GM18511 (cell line): Measurements from ENCODE around the gene GCA.

Source experiments
- ATAC-seq: cut with Tn5 transposase; IDR thresholded peaks from one replicate; pipeline ENCODE4 v1.9.1; 2021; ENCODE audit warnings: mild to moderate bottlenecking, moderate library complexity; ENCODE audit not compliant: unreplicated experiment

Gene GCA, protein sequence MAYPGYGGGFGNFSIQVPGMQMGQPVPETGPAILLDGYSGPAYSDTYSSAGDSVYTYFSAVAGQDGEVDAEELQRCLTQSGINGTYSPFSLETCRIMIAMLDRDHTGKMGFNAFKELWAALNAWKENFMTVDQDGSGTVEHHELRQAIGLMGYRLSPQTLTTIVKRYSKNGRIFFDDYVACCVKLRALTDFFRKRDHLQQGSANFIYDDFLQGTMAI

DNA sequence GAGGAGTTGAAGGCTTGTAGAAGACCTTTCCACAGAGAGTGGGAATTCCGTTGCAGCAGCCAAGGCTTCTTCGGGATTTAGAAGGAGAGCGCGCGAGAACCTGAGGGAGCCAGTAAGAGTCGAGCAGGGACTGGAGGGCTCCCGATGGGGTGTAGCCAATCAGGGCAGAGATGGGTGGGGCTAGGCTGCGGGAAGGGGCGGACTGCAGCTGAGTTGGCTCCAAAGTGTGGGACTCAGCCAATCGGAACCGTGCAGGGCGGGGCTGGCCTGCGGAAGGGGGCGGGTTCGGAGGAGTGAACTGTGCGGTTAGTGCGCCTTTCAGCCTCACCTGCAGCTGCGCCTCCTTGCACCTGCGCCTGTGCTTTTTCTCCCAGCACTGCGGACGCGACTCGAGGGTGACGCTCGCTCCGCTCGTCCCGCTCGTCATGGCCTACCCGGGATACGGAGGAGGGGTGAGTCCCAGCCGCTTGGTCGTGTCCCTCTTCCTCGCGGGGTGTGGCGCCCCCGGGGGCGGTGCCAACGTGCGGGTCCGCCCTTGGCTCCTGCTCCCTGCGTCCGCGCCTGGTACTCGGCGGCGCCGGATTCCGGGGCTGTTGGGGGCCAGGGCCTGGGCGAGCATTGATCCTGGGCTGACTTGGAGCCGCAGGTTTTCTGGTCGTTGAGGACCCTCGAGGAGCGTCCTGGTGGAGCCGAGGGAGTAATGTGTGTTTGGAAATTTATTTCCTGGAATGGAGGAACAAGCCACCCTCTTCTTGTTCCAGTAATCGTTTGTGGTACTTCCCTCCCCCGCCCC is at the start of gene GCA:
TSS of gene GCA (plus strand) at position 309 of the 793 bp plus-strand sequence. CDS start at position 426, 117 bp downstream.
- ATAC-seq: peak; percentile 97

DNA sequence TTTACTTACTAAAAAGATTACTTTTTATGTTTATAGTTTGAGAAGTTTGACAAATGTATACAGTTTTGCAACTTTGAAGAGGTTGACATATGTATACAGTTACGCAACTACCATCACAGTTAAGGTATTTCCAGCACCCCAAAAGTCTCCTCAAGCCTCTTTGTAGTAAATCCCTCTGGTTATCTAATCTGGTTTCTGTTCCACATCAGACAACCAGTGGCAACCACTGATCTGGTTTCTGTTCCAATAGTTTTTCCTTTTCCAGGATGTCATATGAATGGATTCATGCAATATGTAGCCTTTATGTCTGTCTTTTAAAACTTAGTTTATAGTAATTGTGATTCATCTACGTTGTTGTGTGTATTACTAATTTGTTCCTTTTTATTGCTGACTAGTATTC is 48.9 kb upstream of the GCA start:
- ATAC-seq: no peak

DNA sequence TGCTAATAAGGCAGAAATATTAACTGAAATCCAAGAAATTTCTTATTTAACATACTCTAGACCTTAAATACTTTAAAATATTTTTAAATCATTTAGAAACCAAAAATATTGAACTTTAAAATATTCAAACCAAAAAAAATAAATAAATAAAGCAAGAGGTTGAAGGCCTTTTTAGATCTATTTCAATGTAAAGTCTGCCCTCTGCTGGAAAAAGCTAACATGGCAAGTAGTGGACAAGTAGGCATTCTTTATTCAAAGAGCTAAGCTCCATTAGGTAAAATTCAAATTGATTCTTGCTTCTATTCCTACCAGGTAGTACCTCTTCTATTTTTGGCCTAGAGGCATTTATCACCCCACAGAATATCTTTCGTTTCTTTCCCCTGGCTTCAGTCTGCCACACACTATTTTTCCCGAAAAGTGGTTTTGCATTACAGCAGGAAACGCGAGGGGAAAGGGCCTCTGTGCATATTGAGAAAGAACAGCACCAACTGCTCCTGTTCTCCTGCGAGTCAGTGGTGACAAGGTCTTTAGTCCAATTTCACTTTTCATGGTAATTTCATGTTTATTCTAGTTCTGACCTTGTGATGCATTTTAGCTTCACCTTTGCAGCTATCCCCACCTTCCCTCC is 45.9 kb upstream of the GCA start:
- ATAC-seq: peak; percentile 68

DNA sequence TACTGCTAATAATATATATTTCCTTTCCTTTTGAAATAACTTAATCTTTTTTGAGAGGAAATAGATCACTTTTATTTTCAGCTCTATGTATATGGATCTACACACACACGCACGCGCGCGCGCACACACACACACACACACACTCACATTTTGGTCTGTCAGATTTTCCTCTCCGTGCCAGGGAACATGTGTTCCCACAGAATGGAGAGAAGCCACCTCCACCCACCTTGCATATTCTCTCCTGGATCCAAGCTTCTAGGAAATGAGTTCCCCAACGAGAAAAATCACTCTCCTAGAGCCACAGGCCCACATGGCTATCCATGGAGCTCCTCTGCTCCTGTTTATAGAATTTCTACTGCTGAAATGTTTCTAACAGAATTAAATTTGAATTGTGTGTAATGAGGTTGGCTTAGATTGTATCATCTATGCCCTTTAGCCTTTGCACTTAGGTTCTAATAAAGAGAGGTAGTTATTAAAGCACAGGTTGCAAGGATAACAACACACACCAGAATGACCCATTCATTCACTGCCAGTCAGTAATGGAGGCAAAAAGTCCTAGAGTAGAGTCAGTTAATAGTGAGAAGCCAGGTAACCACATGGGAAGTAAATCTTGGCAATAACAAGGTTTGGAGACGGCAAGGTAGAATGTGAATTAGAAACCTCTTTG is 45.1 kb upstream of the GCA start:
- ATAC-seq: no peak

DNA sequence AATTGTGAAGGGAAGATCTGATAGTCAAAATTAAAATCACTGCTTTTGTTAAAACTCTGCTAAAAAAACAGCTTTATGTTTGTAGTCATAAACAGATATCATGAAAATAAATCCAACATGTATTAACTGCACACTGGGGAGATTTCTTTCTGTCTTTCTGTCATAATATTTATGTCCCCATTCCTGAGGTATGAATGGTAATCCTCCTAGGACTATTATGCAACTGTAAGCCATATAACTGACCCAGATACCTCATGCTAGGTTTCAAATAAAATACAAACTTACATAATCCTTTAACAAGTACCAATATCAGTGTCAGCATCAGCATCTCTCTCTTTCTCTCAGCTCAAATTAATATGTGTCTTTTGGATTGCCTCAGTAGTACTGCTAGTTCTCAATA is 43.7 kb upstream of the GCA start:
- ATAC-seq: no peak

DNA sequence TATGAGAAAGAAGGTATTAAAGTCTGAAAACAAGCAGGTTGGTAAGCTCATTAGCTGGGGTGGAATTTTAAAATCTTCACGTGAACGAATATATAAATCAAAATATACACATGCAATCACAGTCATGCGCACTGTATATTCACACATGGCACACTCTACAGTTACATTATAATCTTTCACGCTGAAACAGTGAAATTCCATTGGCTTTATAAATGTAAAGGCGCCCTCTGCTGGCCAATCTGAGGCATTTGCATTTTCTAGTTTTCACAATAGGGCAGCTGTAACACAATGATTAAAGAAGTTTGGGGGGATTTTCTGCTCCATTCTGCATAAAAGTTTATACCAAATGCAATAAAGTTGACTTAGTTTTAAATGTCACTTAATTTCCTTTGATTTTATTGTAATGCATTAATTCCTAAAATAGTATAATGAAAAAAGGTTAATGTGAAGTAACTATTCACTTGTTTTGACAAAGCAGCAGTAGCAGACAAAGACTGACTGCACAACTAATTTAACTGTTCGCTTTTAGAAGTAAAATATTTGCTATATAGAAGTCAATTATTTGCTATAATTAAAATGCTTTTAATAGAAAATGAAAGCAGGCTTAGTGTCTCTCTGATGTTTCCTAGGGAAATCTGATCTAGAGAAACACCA is 42.7 kb upstream of the GCA start:
- peak; percentile 85 for ATAC-seq

DNA sequence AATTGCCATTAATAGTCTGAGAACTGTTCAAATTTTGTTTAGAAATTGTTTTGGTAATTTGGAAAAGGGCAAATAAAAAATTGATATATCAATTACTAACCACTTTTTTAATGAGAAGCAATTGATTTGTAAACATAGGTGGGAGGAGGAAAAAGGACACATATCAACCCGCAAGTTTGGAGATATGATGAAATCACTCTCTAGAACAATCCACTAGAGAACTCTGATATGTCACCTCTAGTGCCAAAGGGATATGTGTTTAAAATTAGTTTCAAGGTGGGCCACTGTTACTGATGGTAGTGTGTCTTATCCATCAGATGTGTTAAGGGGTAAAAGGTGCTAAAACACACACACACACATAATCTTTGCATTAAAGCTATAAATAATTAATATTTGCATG is 42.1 kb upstream of the GCA start:
- ATAC-seq: no peak

DNA sequence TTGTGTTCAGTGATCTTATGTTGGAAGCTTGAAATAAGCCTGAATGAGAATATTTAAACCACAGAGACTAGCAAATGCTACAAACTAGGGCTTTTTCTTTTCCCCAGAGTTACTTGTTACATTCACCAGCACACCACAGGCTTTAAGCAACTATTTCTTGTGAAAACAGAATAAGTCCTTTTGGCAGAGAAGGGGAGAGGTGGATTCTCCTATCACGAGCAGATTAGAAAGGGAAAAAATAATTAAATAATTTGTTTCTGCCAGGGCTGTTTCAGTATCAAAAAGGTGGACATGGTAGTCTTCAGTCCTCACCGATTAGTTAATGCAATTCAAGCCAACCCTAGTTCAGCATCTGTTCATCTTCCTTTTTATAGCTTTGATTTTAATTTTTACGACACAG is 38.0 kb upstream of the GCA start:
- ATAC-seq: no peak

DNA sequence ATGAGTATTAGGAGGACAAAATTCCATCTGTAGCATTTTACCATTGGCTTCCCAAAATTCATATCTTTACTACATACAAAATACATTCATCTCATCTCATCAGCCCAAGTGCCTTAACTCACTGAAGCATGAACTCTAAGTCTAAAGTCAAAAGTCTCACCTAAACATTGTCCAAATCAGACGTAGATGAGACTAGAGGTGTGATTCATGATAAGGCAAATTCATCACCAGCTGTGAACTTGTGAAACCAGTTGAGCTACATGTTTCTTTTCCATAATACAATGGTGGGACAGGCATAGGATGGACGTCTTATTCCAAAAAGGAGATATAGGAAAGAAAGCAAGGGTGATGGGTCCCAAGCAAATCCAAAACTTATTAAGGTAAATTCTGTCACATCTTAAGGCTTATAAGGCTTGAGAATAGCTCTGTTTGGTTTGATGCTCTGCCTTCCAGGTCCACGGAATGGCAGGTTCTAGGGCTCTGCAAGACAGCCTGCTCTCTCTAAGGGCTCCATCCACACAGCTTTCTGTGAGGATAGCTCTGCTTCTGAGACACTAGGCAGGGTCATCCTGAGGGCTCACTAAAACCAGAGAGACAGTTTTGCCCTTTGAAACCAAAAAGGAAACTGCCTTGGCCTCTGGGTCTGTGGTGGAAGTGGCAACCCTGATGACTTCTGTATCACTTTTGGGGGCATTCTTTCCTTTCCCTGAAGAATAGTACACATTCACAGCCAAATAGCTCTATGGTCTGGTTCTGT is 35.0 kb upstream of the GCA start:
- peak; percentile 80 for ATAC-seq

DNA sequence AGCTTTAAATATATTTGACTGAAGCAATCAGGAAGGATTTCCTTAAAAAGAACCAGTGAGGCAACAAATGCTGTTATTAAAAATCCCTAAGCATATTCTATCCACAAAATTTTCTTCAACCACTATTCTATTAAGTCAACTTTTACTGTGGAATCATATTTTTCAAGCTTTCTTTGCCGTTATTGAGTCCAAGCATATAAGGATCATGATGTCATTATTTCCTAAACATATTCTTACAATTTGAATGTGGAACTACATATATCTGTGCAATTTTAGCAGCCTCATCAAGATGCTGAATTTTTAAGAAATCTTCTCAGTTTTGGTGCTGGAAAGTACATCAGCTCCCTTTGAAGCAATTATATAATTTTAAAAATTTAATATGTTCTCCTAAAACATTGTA is 31.1 kb upstream of the GCA start:
- ATAC-seq: no peak

DNA sequence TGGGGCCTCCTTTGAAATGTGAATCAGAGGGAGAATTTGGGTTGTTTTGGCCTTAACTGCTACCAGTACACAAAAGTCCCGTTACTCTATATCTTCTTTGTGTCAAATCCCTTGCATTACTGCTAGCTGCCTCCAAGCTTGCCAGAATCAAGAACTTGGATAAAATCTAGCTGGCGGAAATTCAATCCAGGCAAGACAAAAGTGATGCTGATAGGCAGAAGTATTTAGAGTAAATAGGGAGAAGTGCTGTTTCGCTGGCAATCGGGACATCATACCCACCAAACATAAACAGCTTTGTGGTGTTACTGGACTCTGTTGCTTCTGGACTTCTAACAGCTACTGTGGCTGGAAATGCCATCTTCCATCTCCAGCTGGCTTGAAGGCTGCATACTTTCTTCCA is 28.0 kb upstream of the GCA start:
- no peak for ATAC-seq

DNA sequence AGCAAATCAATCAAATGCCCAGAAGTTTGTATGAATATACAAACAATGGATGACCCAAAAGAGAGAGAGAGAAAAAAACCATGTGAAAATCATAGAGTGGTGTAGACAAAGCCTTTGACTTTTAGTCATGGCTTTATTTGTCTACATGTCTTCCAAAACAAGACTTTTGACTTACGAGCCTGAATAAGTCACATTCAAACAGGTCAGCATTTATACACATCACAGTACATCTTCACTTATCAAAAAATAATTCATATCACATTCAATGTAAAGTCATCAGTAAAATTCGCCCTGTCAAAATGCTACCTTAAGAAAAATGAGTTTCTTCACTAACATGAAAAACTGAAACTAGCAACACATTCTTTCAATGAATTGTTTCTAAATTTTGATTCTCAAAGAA is 27.3 kb upstream of the GCA start:
- ATAC-seq: no peak

DNA sequence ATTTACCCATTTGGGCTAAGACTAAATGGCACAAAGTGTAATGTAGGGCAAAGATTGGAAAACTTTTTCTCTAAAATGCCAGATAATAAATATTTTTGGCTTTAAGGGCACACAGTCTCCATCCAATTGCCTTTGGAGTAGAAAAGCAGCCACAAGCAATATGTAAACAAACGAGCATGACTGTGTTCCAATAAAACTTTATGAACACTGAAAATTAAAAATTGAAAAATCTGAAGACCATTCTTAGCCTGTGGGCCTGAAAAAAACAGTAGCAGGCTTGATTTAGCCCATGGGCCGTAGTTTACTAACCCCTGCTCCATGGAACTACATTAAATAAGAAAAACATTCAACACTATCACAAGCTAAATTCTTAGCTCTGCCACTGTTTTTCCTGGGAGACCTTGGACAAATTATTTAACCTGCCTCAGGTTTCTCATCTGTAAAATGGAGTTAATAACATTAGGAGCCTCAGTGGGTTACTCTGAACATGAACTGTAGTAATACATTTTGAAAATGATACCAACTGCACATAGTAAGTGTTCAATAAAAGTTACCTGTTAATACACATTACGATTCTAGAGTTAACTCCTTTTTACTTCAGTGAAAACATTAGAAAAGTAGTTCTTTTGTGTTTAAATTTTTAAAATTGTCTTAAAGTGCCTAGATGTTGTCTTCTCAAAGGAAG is 26.7 kb upstream of the GCA start:
- no peak for ATAC-seq

DNA sequence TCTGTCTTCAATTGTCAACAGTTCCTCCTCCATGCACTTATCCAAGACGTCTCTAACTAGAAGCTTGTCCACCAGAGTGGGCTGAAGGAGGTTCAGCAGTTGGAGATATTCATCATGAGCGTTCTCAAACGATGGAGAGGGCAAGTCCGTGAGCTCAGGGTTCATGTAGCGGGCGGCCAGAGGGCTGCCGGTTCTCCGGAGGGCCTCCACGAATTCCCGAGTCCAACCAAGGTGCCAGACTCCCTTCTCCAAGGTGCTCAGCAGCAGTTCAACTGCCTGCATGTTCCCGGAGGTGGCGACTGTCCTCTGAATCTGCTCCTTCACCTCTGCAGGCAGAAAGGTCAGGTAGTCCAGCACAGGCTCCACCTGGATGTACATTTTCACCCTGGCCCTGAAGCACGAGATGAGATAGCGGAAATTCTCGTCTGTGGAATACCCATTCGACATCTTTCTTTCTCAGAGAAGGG is 26.0 kb upstream of the GCA start:
- peak; percentile 9 for ATAC-seq

DNA sequence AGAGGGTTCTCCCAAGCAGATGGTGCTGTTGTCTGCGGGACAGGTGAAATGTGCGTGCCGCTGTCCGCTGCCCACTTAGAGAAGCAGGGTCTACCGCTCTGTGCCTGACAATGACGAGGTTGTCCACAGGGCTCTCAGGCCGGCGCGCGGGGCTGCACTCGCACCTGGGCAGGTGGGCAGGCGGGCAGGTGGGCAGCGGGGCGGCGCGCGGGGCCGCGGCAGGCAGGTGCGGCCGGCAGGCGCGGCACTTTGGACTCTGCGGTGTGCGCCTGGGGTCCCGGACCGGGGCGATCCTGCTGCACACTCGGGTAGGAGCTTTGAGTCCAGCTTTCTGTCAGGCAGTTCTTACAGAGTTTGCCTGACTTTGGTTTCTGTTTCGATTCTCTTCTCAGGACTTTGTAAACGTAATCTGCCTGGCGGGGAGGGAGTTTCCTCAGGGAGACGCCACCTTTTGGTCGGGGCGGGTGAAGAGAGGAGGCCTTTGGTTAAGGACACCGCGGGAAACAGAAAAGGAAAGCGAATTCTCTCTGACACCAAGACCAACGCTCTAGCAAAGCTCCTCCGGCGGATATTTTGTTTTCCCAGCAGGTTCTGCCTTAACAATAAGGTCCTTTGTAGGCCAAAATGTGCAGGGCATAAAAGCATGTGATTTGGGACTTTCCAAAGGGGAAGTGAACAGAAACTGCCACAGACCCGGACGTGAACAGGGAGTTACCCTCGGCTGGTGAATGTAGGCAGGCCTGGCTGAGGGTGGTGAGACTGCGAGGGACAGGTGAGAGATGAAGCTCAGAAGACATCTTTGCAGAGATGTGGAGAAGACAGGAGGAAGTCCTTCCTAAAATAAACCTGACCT is 25.4 kb upstream of the GCA start, which contains the start of gene IFIH1:
TSS of gene IFIH1 (minus strand) at position 357 of the 853 bp plus-strand sequence. CDS start 377 bp downstream, outside the sequence.
- ATAC-seq: peak; percentile 83

DNA sequence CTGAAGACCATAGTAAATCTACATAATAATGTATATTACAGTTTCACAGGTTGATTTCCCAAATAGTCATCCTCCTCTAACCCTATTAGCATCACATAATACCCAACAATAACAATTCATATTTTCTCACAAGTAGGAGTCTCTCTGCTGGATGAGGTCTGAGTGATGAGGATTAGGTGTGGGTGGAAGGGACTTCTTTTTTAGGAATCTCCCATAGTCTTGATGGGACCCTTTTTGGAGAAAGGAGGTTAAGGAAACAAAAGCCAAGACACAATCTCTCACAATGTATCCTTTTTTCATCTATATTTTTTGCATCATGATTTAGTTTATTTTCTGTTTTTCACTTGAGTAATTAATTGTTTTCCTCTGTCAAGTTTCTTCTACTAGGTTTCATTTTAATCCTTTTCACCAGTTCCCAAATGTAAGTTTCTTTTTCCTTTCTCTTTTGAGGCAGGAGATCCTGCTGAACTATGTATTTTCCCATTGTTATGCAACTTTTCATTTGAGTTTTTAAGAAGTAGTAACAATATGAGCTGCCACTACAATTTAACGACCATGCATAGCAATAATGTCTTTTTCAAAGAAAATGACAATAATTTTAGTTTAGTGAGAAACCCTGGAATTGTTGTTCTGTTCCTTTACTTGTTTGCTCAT is 22.9 kb upstream of the GCA start:
- no peak for ATAC-seq

DNA sequence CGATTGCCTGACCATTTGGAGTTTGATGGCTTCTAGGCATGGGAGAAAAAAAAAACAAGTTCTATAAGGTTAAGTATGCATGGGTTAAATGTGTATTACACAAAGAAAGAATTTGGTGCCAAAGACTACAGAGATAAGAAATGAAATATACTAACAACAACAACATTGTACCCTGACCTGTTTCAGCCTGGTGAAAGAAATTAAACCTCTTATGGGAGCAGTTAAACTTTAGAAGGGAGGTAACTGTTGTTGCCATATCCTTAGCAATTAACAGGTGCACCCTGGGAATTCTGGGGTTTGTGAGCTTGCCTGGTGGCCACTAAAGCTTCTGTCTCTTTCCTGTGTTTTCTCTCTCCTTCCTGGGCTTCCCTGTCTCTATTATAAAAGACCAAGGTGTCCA is 19.0 kb upstream of the GCA start:
- ATAC-seq: no peak

DNA sequence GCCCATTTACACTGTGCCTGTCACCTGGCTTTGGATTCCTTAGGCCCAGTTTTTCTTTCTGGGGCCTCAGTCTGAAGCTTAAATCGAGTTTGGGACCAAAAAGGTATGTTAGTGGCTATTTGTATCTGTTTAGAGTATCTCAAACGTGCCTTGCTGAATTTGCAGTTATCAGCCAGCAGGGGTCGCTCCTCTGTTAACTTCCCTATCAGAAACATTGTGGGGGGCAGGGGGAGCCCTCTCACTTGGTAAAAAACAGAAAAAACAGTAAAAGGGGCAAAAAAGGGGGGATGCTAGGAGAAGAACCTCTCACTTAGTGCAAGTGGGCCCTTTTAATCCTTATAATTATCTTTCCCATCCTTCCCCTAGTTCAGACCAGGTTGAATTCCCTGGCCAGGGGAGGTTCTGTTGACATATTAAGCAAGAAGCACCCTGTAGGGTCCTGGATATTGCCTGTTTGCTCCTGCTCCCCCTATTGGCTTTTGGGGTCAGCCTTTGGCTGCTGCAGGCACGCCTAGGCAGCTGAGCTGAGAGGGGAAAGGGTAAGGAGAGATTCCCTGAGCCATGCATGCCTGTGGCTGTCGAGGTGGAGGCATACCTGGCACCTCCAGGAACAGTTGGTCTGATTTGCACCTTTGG is 16.7 kb upstream of the GCA start:
- no peak for ATAC-seq
